H1 (cell line): ENCODE data around the gene NAV2. TPM values are rescaled to one million over a fixed set of nuclear protein-coding genes. Genes with fewer than 3 reads are reported as not detected.

Experiments
- CTCF ChIA-PET: fragments of 300-600 bp; sonication (Branson Sonifier 250); formaldehyde crosslinking; loops from one replicate; lab custom pipeline; 2021; ENCODE audit not compliant: partially characterized antibody; lab: Charles Lee
- POLR2A ChIA-PET: fragments of 300-600 bp; sonication (Branson Sonifier 250); formaldehyde crosslinking; loops from one replicate; lab custom pipeline; 2021; ENCODE audit warnings: inconsistent platforms; ENCODE audit not compliant: partially characterized antibody; lab: Charles Lee
- DNase-seq, 2 experiments: peaks; one replicate each; pipeline versions ENCODE4 v3.0.0 to v3.0.0-alpha.2; 2010 to 2022; ENCODE audit warnings: low spot score in 2 of 2, low read depth in 1 of 2, mixed read lengths in 1 of 2
- FAIRE-seq: peaks from 2 replicates; lab custom pipeline; 2011; peaks lifted over from hg19 to GRCh38; lab: Jason Lieb, UNC
- H2AFZ ChIP-seq: 2 replicates; pipeline ENCODE4 v1.8.1; 2012; ENCODE audit warnings: low read length, inconsistent platforms
- H2AK5ac ChIP-seq: 2 replicates; pipeline ENCODE4 v1.6.1; 2013; ENCODE audit warnings: low read depth, low read length
- H2BK120ac ChIP-seq: replicated peaks from 2 replicates; pipeline ENCODE3; 2013; ENCODE audit warnings: low read depth, low read length, inconsistent platforms
- H2BK12ac ChIP-seq: 2 replicates; pipeline ENCODE4 v1.6.1; 2013; ENCODE audit warnings: low read depth, low read length
- H2BK15ac ChIP-seq: 2 replicates; pipeline ENCODE4 v1.6.1; 2013; ENCODE audit warnings: low read length
- H2BK20ac ChIP-seq: 2 replicates; pipeline ENCODE4 v1.6.1; 2013; ENCODE audit warnings: low read length
- H2BK5ac ChIP-seq: 2 replicates; pipeline ENCODE4 v1.6.1; 2013; ENCODE audit warnings: low read depth, low read length
- H3K14ac ChIP-seq: 2 replicates; pipeline ENCODE4 v1.6.1; 2013; ENCODE audit warnings: inconsistent platforms; ENCODE audit not compliant: insufficient read length
- H3K18ac ChIP-seq: 2 replicates; pipeline ENCODE4 v1.6.1; 2013; ENCODE audit warnings: low read length; ENCODE audit errors: extremely low read depth
- H3K23ac ChIP-seq: 2 replicates; pipeline ENCODE4 v1.6.1; 2013; ENCODE audit warnings: inconsistent platforms; ENCODE audit not compliant: insufficient read length
- H3K23me2 ChIP-seq: 2 replicates; pipeline ENCODE4 v1.6.1; 2013; ENCODE audit warnings: low read depth, low read length
- H3K27ac ChIP-seq: 2 replicates; pipeline ENCODE4 v1.6.1; 2011; ENCODE audit warnings: low read depth, low read length, inconsistent platforms
- H3K27me3 ChIP-seq, 4 experiments: replicated peaks in 1 of 4; 1 replicate in 1 of 4; 2 replicates in 3 of 4; pipeline versions ENCODE4 v1.6.1 to v1.8.1; 2011 to 2013; ENCODE audit warnings: low read length in 3 of 4, mild to moderate bottlenecking in 3 of 4, inconsistent platforms in 2 of 4, mixed read lengths in 2 of 4, moderate library complexity in 1 of 4; ENCODE audit not compliant: control insufficient read depth in 3 of 4, insufficient read depth in 3 of 4; ENCODE audit errors: extremely low read depth in 1 of 4
- H3K36me3 ChIP-seq, 4 experiments: 2 replicates each; pipeline versions ENCODE4 v1.6.1 to v1.8.1; 2011 to 2013; ENCODE audit warnings: mild to moderate bottlenecking in 4 of 4, low read length in 3 of 4, moderate library complexity in 2 of 4, control low read depth in 1 of 4, inconsistent platforms in 1 of 4; ENCODE audit not compliant: insufficient read depth in 4 of 4, control insufficient read depth in 2 of 4
- H3K4ac ChIP-seq: replicated peaks from 2 replicates; pipeline ENCODE3; 2013; ENCODE audit warnings: low read length, low read depth, mixed read lengths, inconsistent platforms; ENCODE audit not compliant: insufficient read length
- H3K4me1 ChIP-seq, 4 experiments: replicated peaks in 1 of 4; 1 replicate in 1 of 4; 2 replicates in 3 of 4; pipeline versions ENCODE4 v1.6.1 to v1.8.1; 2011 to 2013; ENCODE audit warnings: low read length in 3 of 4, inconsistent platforms in 2 of 4, mixed read lengths in 1 of 4; ENCODE audit not compliant: insufficient read depth in 4 of 4, control insufficient read depth in 3 of 4
- H3K4me2 ChIP-seq, 2 experiments: 2 replicates each; pipeline versions ENCODE4 v1.6.1 to v1.8.1; 2011 to 2013; ENCODE audit warnings: low read depth in 2 of 2, low read length in 2 of 2, control low read depth in 1 of 2, inconsistent platforms in 1 of 2, mild to moderate bottlenecking in 1 of 2; ENCODE audit not compliant: insufficient read depth in 1 of 2
- H3K4me3 ChIP-seq, 4 experiments: fragments of 200-600, 300-600 bp in 1 of 4; sonication (generic), shearing (Covaris generic), sonication (Bioruptor Twin) in 1 of 4; 2 replicates each; pipeline versions ENCODE4 v1.5.1 to v1.8.1; 2011 to 2016; ENCODE audit warnings: low read length in 4 of 4, low read depth in 3 of 4, control low read depth in 2 of 4, inconsistent platforms in 2 of 4, mild to moderate bottlenecking in 2 of 4, mixed read lengths in 1 of 4, moderate library complexity in 1 of 4; ENCODE audit not compliant: insufficient read depth in 2 of 4; ENCODE audit errors: extremely low read depth in 1 of 4
- H3K56ac ChIP-seq: replicated peaks from 2 replicates; pipeline ENCODE3; 2013; ENCODE audit warnings: low read depth, mild to moderate bottlenecking, mixed read lengths, low read length, inconsistent platforms; ENCODE audit not compliant: insufficient read length
- H3K79me1 ChIP-seq: 2 replicates; pipeline ENCODE4 v1.6.1; 2013; ENCODE audit warnings: low read depth, low read length, control low read depth
- H3K79me2 ChIP-seq, 2 experiments: 2 replicates each; pipeline versions ENCODE4 v1.6.1 to v1.8.1; 2012 to 2013; ENCODE audit warnings: low read length in 2 of 2, mild to moderate bottlenecking in 2 of 2, inconsistent platforms in 1 of 2; ENCODE audit not compliant: insufficient read depth in 2 of 2, control insufficient read depth in 1 of 2
- H3K9ac ChIP-seq, 4 experiments: replicated peaks in 1 of 4; 1 replicate in 1 of 4; 2 replicates in 3 of 4; pipeline versions ENCODE4 v1.6.1 to v1.8.1; 2011 to 2013; ENCODE audit warnings: low read depth in 3 of 4, low read length in 3 of 4, control low read depth in 2 of 4, mild to moderate bottlenecking in 2 of 4, moderate library complexity in 2 of 4, inconsistent platforms in 1 of 4; ENCODE audit errors: extremely low read depth in 1 of 4
- H3K9me3 ChIP-seq, 2 experiments: 2 replicates each; pipeline versions ENCODE4 v1.6.1 to v1.8.1; 2012 to 2013; ENCODE audit warnings: mild to moderate bottlenecking in 2 of 2, moderate library complexity in 2 of 2, control low read depth in 1 of 2, inconsistent platforms in 1 of 2, low read depth in 1 of 2, low read length in 1 of 2, mixed read lengths in 1 of 2; ENCODE audit not compliant: insufficient read depth in 2 of 2
- H4K20me1 ChIP-seq, 2 experiments: replicated peaks in 1 of 2; 2 replicates each; pipeline versions ENCODE3 to v1.8.1; 2011 to 2013; ENCODE audit warnings: inconsistent platforms in 2 of 2, low read length in 2 of 2, mild to moderate bottlenecking in 1 of 2; ENCODE audit not compliant: insufficient read depth in 2 of 2, control insufficient read depth in 1 of 2
- H4K5ac ChIP-seq: 2 replicates; pipeline ENCODE4 v1.6.1; 2013; ENCODE audit warnings: low read length, low read depth, mixed read lengths, inconsistent platforms; ENCODE audit not compliant: insufficient read length
- H4K8ac ChIP-seq: 2 replicates; pipeline ENCODE4 v1.8.0; 2013; ENCODE audit warnings: mild to moderate bottlenecking, moderate library complexity, low read length, inconsistent platforms; ENCODE audit not compliant: insufficient read depth; ENCODE audit errors: extremely low read depth
- H4K91ac ChIP-seq: replicated peaks from 2 replicates; pipeline ENCODE3; 2013; ENCODE audit warnings: low read length, mixed read lengths, inconsistent platforms; ENCODE audit not compliant: insufficient read length
- CHD2 ChIP-seq: IDR thresholded peaks from 2 replicates; pipeline ENCODE4 v1.6.1; 2012; ENCODE audit warnings: low read length, improper control_type of control experiment
- JUND ChIP-seq: IDR thresholded peaks from 2 replicates; pipeline ENCODE4 v1.6.1; 2011; ENCODE audit warnings: mild to moderate bottlenecking, improper control_type of control experiment, low read length
- NANOG ChIP-seq: IDR thresholded peaks from 2 replicates; pipeline ENCODE4 v1.6.1; 2011; ENCODE audit warnings: low read length, low read depth, mild to moderate bottlenecking, inconsistent platforms; ENCODE audit not compliant: insufficient read depth, poor library complexity, severe bottlenecking
- RFX5 ChIP-seq: IDR thresholded peaks from 2 replicates; pipeline ENCODE4 v1.6.1; 2011; ENCODE audit warnings: low read depth, low read length, improper control_type of control experiment, borderline replicate concordance
- WGBS, 2 experiments: shearing (Covaris generic) in 1 of 2; methylation state at CpG; one replicate each; pipeline versions ENCODE4 v1.1.6 to v1.1.7; 2013 to 2015; ENCODE audit warnings: low lambda C conversion rate in 2 of 2, mixed read lengths in 2 of 2, inconsistent platforms in 1 of 2, low coverage in 1 of 2, missing lambda C conversion rate in 1 of 2; ENCODE audit not compliant: insufficient replicate concordance in 2 of 2, insufficient coverage in 1 of 2, insufficient read length in 1 of 2; ENCODE audit errors: extremely low coverage in 1 of 2, missing lambda C conversion rate in 1 of 2; 5-methylcytosine and 5-hydroxymethylcytosine counted together
- polyA plus RNA-seq, 7 experiments: library from polyadenylated mRNA; depleted of rRNA in 3 of 7; stranded (reverse) in 5 of 7; unstranded in 2 of 7; fragments of >200 nt in 5 of 7; fragments of 200-250 nt in 2 of 7; gene quantifications; 1 replicate in 5 of 7; 2 replicates in 1 of 7; 4 replicates in 1 of 7; pipeline versions ENCODE4 v1.2.1 to v1.2.3, GENCODE V29; 2011 to 2013; ENCODE audit warnings: missing spikeins in 2 of 7, mixed read lengths in 2 of 7
- total RNA-seq: library from RNA; stranded (reverse); fragmentation: NEBNext Ultra II Directional; extraction: Animal tissue kit (Norgen Biotek cat#: 25700); gene quantifications from 2 replicates; pipeline ENCODE4 v1.2.1, GENCODE V29; 2021

NAV2 gene
- total and polyA plus RNA-seq, 2 of the 8 experiments (the other 6 are each of a cell fraction or from before 2014, with no cell fraction given) = 35.6 to 73.6 TPM

DNA sequence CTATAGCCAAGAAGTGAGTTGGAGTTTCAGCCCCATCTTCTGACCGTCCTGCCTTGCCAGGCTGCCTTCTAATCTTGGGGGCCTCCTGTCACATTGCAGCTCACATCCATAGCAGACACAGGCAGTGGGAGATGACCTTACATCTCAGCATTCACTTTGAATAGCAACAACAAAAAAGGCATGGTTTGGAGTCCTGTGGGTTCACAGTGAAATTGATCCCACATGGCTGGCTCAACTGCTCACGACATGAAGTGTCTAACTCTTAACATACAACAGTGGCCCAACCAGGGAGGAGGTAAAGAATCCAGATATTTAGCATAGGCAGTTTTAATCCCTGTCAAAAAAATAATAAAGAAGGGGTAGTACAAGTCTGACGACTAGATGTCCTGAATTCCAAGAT, 409.5 kb downstream of the NAV2 start:
- Histone ChIP-seq H2AK5ac (no peak overlapping the region), H3K79me2 (no peaks in the 10 kb centered on the region), H3K9me3 (no peaks in the 10 kb centered on the region), H3K27ac (no peak overlapping the region), H2BK12ac (no peak overlapping the region), H2BK120ac (no peak overlapping the region), H3K4me2 (no peak overlapping the region), H3K4me3 (no peak overlapping the region), H4K20me1 (peaks cover 2% of the 10 kb centered on the region in 2 experiments), H3K36me3 (peaks cover 4 to 31% (median 24%) of the 10 kb centered on the region in 4 experiments; a peak in 6 of 8 replicates), H3K79me1 (0 out of 2 replicates have a peak, but pooled peaks cover 2% of the 10 kb centered on the region), H3K9ac (no peak overlapping the region), H2BK5ac (no peak overlapping the region), H4K5ac (no peak overlapping the region), H3K56ac (no peak overlapping the region), H3K23me2 (no peaks in the 10 kb centered on the region), H3K4ac (no peak overlapping the region), H4K8ac (no peak overlapping the region), H3K4me1 (no peaks in the 10 kb centered on the region), H3K14ac (no peak overlapping the region), H2AFZ (no peak overlapping the region), H3K27me3 (no peaks in the 10 kb centered on the region), H3K18ac (no peak overlapping the region), H4K91ac (no peak overlapping the region), H3K23ac (no peak overlapping the region), H2BK20ac (no peak overlapping the region), H2BK15ac (no peak overlapping the region)
- FAIRE-seq = no peak
- CTCF ChIA-PET = interaction anchor here (1.7 kb wide), 1 partner anchor 10 kb away, joined by 7 read pairs; no protein-coding TSS in a partner anchor
- 93% methylated on average over 3 of the region's 3 CpGs; no CpG with 5 or more reads in 1 of the 2 experiments for WGBS, 2 experiments
- no peak for DNase-seq
- POLR2A ChIA-PET = no interaction called here
- TF ChIP-seq NANOG (no peak), JUND (no peak), RFX5 (no peak), CHD2 (no peak)
